ENCODE results near the gene SIRPB2. TPM values are rescaled to one million over a fixed set of nuclear protein-coding genes. Genes with fewer than 3 reads are reported as not detected.

Gene SIRPB2
- total and polyA plus RNA-seq, 8 donors, result 0.09 to 3.4 (median 0.57) TPM

DNA sequence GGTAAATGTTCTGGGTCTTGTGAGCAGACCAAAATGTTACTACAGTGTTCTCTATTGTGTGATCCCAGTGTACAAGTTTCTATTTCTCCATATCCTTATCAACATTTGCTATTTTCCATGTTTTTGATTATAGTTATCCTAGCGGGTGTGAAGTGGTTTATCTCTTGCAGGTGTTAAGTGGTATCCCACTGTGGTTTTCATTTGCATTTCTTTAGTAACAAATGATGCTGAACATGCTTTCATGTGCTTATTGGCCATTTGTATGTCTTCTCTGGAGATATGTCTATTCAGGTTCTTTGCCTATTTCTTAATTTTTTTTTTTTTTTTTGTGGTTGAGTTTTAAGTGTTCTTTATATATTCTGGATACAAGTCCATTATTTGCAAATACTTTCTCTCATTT is 60.1 kb downstream of the SIRPB2 start:
- no peaks in the 10 kb centered on the region for H3K27me3 ChIP-seq
- no peak overlapping the region for H3K27ac ChIP-seq
- H3K36me3 ChIP-seq, result no peaks in the 10 kb centered on the region
- H3K4me1 ChIP-seq, result no peaks in the 10 kb centered on the region
- intact Hi-C loops (cut with DNase I), result no loop called here
- DNase-seq (no peak), FAIRE-seq (no peak), ATAC-seq (no peak)
- 14 to 24% methylated on average over 1 of the region's 1 CpG for WGBS, 2 donors
- no peaks in the 10 kb centered on the region for H3K9me3 ChIP-seq
- TF ChIP-seq, protein P1, sequence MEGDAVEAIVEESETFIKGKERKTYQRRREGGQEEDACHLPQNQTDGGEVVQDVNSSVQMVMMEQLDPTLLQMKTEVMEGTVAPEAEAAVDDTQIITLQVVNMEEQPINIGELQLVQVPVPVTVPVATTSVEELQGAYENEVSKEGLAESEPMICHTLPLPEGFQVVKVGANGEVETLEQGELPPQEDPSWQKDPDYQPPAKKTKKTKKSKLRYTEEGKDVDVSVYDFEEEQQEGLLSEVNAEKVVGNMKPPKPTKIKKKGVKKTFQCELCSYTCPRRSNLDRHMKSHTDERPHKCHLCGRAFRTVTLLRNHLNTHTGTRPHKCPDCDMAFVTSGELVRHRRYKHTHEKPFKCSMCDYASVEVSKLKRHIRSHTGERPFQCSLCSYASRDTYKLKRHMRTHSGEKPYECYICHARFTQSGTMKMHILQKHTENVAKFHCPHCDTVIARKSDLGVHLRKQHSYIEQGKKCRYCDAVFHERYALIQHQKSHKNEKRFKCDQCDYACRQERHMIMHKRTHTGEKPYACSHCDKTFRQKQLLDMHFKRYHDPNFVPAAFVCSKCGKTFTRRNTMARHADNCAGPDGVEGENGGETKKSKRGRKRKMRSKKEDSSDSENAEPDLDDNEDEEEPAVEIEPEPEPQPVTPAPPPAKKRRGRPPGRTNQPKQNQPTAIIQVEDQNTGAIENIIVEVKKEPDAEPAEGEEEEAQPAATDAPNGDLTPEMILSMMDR (IDR thresholded peaks at IDR 0.05), result no peak
- no peak overlapping the region for H3K4me3 ChIP-seq

DNA sequence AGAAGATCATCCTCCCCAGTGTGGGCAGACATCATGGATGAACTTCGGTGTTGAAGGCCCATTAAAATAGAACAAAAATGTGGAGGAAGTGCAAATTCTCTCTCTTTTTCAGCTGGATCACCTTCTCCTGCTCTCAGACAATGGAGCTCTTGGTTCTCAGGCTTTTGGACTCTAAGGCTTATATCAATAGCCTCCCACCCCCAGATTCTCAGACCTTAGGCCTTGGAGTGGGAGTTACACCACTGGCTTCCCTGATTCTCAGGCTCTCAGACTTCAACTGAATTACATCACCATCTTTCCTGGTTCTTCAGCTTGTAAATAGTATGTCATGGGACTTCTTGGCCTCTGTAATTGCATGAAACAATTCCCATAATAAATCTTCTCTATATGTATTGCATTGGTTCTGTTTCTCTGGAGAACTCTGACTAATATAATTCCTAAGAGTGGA is 61.2 kb downstream of the SIRPB2 start:
- intact Hi-C loops (cut with DNase I), result no loop called here
- ATAC-seq (no peak), FAIRE-seq (no peak), DNase-seq (no peak)
- 76 to 86% methylated on average over 1 of the region's 1 CpG for WGBS, 2 donors
- H3K36me3 ChIP-seq, result no peaks in the 10 kb centered on the region
- no peak overlapping the region for H3K27ac ChIP-seq
- H3K4me3 ChIP-seq, result no peak overlapping the region
- no peaks in the 10 kb centered on the region for H3K27me3 ChIP-seq
- no peaks in the 10 kb centered on the region for H3K9me3 ChIP-seq
- TF ChIP-seq, protein P1 (IDR thresholded peaks at IDR 0.05), result no peak
- H3K4me1 ChIP-seq, result no peaks in the 10 kb centered on the region

DNA sequence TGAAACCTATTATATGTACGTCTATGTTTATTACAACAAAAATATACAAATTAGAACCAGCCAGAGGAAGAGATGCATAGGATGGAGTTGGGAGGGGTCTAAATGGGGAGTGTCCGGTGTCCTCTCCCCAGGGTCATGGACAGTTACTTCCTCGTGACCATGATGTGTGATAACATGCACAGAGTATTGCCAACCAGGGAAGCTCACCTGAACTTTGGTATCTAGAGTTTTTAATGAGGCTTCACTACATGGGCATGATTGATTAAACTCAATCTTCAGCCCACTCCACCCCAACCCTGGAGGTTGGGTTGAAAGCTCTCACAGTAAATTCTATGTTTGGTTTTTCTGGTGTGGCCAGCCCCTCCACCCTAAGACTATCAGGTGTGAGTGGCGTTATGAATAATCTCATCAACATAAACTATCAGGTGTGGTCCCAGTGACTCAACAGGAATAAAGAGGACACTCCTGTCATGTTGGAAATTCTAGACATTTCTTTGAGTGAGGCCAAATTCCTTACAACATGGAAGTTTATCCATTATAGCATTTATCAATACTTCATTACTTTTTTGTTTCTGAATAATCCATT is 62.0 kb downstream of the SIRPB2 start:
- FAIRE-seq, result no peak
- WGBS, 2 donors, result 53 to 67% methylated on average over 4 of the region's 4 CpGs
- no peaks in the 10 kb centered on the region for H3K9me3 ChIP-seq
- no peaks in the 10 kb centered on the region for H3K36me3 ChIP-seq
- TF ChIP-seq, protein P1 (IDR thresholded peaks at IDR 0.05), result no peak
- H3K27me3 ChIP-seq, result no peaks in the 10 kb centered on the region
- no peaks in the 10 kb centered on the region for H3K4me1 ChIP-seq
- ATAC-seq, result no peak
- no peak overlapping the region for H3K4me3 ChIP-seq
- DNase-seq, result no peak
- intact Hi-C loops (cut with DNase I), result no loop called here
- H3K27ac ChIP-seq, result no peak overlapping the region

DNA sequence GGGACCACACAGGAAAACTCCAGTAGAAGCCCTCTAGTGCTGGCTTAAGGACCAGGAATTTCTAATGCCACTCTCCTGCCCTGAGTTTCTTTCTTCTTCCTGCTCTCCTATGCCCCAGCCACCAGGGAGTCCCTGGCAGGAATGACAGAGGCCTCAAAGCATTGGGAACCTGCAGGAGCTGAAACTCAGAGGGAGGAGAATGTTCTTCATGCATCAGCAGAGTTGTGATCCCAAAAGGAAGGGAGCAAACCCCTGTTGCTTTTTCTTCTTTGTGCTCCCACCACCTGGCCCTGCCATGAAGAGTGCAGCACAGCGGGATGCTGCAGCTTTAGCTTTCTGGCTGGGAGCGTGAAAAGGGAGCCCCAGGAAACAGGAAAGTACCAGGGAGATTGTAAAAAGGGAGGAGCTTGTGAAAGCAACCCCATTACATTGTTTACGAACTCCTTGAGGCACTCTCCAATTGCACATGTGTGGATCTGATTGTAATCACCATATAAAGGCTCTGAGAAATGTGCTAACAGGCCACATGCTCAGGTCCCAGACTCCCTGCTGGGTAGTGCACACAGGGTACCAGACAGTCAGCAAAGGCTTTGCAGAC is 63.7 kb downstream of the SIRPB2 start:
- no peaks in the 10 kb centered on the region for H3K36me3 ChIP-seq
- no peaks in the 10 kb centered on the region for H3K9me3 ChIP-seq
- FAIRE-seq (no peak), ATAC-seq (no peak), DNase-seq (no peak)
- TF ChIP-seq, protein P1 (IDR thresholded peaks at IDR 0.05), result no peak
- H3K27me3 ChIP-seq, result no peaks in the 10 kb centered on the region
- H3K27ac ChIP-seq, result no peak overlapping the region
- WGBS, 2 donors, result 65 to 70% methylated on average over 3 of the region's 3 CpGs
- H3K4me3 ChIP-seq, result no peak overlapping the region
- no peaks in the 10 kb centered on the region for H3K4me1 ChIP-seq
- intact Hi-C loops (cut with DNase I), result no loop called here

DNA sequence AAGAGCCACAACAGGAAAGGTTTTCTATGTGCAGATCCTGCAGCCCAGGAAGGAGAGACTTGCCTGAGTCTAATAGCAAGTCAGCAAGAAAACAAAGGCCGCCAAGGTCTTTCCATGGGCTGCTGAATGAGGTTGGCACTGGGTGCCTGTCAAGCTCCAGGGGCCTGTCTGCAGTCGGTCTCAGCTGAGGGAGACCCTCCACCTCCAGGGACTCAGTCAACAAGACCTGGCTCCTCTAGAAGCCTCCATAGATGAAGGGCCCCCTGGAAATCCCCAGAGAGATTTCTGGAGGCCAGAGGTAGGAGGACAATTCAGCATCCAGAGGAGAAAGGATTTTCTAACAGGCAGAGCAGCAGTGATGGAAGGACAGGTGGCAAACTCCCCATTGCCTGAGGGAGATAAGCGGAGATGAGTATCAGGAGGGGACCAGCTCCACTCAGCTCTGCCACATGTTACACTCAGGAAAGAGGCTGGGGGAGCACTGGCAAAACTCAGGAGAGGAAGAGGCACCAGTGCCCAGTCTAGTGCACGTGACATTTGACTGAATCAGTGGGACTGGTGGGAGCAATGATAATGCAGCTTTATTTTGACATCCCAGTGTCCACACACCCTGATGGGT is 64.9 kb downstream of the SIRPB2 start:
- FAIRE-seq (no peak), ATAC-seq (no peak), DNase-seq (no peak)
- no peaks in the 10 kb centered on the region for H3K36me3 ChIP-seq
- intact Hi-C loops (cut with DNase I), result no loop called here
- no peak overlapping the region for H3K4me3 ChIP-seq
- no peaks in the 10 kb centered on the region for H3K4me1 ChIP-seq
- no peaks in the 10 kb centered on the region for H3K27me3 ChIP-seq
- no peak overlapping the region for H3K27ac ChIP-seq
- no peaks in the 10 kb centered on the region for H3K9me3 ChIP-seq
- TF ChIP-seq, protein P1 (IDR thresholded peaks at IDR 0.05), result no peak
- WGBS, 2 donors, result 51 to 57% methylated on average over 4 of the region's 4 CpGs

Measured in pancreas (tissue), 10 donors.